Activated T-helper 1 cell treated with anti-CD3 and anti-CD28 coated beads, Interleukin-12 subunit alpha, Interleukin-12 subunit beta, Interleukin-2, Interleukin-4 antibody, amounts not matched to agents 30 ng/mL and 10 ng/mL and 1 ng/mL, durations not matched to agents 14 hours and 24 hours and 36 hours (primary cell): ENCODE measurements around the gene LONP1. TPM values are rescaled to one million over a fixed set of nuclear protein-coding genes. Genes with fewer than 3 reads are reported as not detected.
"Not testable (repeated sequence)": the region's sequence is repeated elsewhere in the genome, so short reads cannot be mapped to it uniquely, and the experiment has no call there.

ENCODE experiments used
- DNase-seq: peaks from one replicate; pipeline ENCODE4 v3.0.0; 2021; ENCODE audit warnings: low spot score
- H3K27ac Mint-ChIP-seq: one replicate; pipeline ENCODE4 v1.8.0; 2021; ENCODE audit warnings: mild to moderate bottlenecking, mixed read lengths
- H3K27me3 Mint-ChIP-seq: one replicate; pipeline ENCODE4 v1.8.0; 2022; ENCODE audit warnings: mild to moderate bottlenecking, moderate library complexity, mixed read lengths; ENCODE audit not compliant: insufficient read depth
- H3K36me3 Mint-ChIP-seq: one replicate; pipeline ENCODE4 v1.8.0; 2021; ENCODE audit warnings: low read depth, mixed read lengths
- H3K4me1 Mint-ChIP-seq: one replicate; pipeline ENCODE4 v1.8.0; 2021; ENCODE audit warnings: low read depth, mixed read lengths
- H3K4me3 Mint-ChIP-seq: one replicate; pipeline ENCODE4 v1.8.0; 2021; ENCODE audit warnings: mild to moderate bottlenecking, moderate library complexity, mixed read lengths
- H3K9me3 Mint-ChIP-seq: one replicate; pipeline ENCODE4 v1.8.0; 2021; ENCODE audit warnings: mixed read lengths
- intact Hi-C: fragments of 100-400 bp; cut with micrococcal nuclease; formaldehyde crosslinking; loops from one replicate; pipeline ENCODE4 v1.15.1; 2024
- total RNA-seq: library from RNA; stranded (reverse); gene quantifications from 2 replicates; pipeline ENCODE4 v1.2.3, GENCODE V29; 2022

LONP1 gene
- total RNA-seq, 1 donor from 2014 or later: 186 TPM

DNA sequence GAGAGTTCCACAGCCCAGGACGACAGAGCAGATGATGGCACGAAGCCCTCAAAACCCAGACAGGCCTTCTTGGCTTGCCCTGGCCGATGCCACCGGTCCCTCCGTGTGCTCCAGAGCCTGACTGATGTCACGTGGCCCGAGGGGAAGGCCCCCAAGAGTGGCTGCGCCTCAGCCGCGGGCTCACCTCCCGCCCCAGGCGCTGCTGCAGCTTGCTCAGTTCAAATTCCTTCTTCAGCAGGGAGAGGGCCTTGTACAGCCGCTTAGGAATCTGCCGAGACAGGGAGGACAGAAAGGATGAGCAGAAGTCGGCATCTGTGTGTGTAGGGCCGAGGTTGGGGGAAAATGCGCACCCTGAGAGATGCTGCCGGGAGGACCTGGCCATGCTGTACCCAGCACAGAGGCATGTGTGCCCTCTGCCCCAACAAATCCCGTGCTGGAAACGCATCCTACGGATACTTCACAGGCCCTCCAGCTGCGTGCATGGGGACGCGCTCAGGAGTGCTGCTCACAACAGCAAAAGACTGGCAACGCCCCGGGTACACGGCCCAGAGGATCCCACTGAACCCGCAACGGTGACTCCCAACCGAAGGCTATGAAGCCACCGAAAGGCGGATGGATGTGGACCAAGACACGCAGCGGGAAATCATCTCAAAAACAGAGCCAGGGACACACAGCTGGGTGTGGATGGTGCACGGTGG lies 12.9 kb downstream of the LONP1 start:
- peaks cover 16% of the 10 kb centered on the region for H3K36me3 Mint-ChIP-seq
- intact Hi-C loops: no loop called here
- no peaks in the 10 kb centered on the region for H3K4me1 Mint-ChIP-seq
- H3K27me3 Mint-ChIP-seq: no peaks in the 10 kb centered on the region
- no peaks in the 10 kb centered on the region for H3K9me3 Mint-ChIP-seq
- H3K27ac Mint-ChIP-seq: no peak overlapping the region
- no peak for DNase-seq
- no peak overlapping the region for H3K4me3 Mint-ChIP-seq

DNA sequence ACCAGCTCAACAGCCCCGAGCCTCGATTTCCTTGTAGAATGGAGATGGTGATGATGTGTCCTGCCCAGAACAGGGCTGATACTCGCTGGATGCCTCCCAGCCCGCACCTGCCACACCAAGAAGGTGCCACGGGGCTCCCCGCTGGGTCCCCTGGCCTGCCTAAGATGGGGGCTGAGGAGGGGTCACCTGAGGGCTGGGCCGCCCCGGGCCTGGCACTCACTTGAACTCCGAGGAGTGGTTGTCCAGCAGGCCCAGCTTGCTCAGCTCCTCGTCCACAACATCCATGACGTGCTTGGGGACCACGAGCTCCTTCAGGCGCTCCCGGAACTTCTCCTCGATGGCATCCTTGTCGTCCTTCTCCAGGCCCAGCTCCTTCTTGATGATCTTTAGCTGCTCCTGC lies 14.4 kb downstream of the LONP1 start:
- Mint-ChIP-seq H3K36me3 (peaks cover 25% of the 10 kb centered on the region), H3K4me3 (no peak overlapping the region), H3K9me3 (no peaks in the 10 kb centered on the region), H3K4me1 (no peaks in the 10 kb centered on the region), H3K27ac (no peak overlapping the region), H3K27me3 (no peaks in the 10 kb centered on the region)
- DNase-seq: no peak
- intact Hi-C loops: no loop called here

DNA sequence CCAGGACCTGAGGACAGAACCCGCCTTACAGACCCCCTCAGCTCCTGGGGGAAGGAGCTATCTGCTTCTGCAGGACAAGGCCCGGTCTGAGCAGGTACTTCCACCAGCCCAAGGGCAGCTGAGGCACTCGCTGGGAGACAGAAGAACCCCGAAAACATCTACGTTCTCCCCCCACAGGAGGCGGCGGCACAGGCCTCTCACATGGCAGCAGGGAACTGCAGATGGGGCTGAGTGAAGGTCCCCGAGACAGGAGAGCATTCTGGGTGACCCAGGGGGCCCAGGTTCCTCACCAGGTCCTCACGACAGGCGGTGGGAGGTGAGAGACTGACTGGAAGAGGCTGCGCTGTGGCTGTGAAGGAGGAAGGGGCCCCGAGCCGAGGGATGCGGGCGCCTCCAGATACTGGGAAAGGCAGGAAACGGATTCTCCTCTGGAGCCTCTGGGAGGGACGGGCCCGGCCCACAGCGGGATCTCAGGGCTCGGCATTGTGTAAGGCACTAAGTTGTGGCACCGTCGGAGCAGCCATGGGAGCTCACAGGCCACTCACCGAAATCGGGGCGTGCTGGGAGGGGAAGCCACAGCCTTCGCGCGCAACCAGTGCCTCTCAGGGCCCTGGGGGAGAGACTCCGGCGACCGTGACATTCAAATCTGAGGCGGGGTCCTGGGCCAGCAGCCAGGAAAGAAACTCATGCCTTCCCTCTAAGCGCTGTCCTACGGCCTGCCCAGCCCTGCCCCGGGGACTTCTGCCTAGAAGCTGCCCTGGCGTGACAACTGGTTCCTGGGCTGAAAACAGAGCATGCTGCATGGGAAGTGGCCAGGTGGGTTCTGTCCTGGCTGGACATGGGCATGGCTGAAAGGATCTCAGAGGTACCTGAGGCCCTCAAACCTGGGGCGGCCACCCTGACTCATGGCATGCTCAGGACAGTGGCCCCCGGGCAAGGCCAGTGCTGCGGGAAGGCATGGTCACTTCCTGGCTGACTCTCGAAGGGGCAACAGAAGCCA lies 15.8 kb downstream of the LONP1 start:
- no peak for DNase-seq
- H3K9me3 Mint-ChIP-seq: no peaks in the 10 kb centered on the region
- no peaks in the 10 kb centered on the region for H3K4me1 Mint-ChIP-seq
- H3K27ac Mint-ChIP-seq: no peak overlapping the region
- H3K36me3 Mint-ChIP-seq: peaks cover 29% of the 10 kb centered on the region
- H3K27me3 Mint-ChIP-seq: no peaks in the 10 kb centered on the region
- no peak overlapping the region for H3K4me3 Mint-ChIP-seq
- intact Hi-C loops: no loop called here

DNA sequence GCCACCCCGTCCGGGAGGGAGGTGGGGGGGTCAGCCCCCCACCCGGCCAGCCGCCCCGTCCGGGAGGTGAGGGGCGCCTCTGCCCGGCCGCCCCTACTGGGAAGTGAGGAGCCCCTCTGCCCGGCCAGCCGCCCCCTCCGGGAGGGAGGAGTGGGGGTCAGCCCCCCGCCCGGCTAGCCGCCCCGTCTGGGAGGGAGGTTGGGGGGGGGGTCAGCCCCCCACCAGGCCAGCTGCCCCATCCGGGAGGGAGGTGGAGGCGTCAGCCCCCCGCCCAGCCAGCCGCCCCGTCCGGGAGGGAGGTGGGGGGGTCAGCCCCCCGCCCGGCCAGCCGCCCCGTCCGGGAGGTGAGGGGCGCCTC lies 17.9 kb downstream of the LONP1 start:
- H3K27me3 Mint-ChIP-seq, H3K4me1 Mint-ChIP-seq, H3K9me3 Mint-ChIP-seq, DNase-seq, intact Hi-C loops, H3K27ac Mint-ChIP-seq, H3K4me3 Mint-ChIP-seq: not testable (repeated sequence)
- H3K36me3 Mint-ChIP-seq: peaks cover 33% of the 10 kb centered on the region

DNA sequence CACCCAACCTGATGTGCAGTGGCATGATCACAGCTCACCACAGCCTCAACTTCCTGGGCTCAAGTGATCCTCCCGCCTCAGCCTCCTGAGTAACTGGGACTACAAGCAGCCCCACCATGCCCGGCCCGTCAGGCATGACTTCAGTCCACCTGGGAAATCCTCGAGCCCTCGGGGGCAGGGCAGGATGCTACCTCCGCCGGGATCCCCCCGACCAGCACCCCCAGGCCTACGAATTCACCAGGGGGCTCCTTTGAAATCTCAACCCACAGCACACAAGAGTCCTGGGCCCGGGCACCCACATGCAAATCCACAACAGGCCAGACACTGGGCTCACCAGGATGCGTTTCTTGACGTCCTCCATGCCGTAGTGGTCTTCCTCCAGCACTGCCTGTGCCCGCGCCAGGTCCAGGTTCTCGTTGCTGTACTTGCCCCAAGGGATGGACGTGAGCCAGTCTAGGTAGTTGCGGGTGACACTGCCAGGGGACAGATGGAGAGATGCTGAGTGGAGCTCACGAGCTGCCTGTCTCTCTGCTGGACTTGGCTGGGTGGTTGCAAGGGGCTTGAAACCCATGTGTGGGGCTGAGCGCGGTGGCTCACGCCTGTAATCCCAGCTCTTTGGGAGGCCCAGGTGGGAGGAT lies 19.4 kb downstream of the LONP1 start:
- no peak overlapping the region for H3K4me3 Mint-ChIP-seq
- intact Hi-C loops: no loop called here
- H3K36me3 Mint-ChIP-seq: peaks cover 37% of the 10 kb centered on the region
- H3K27me3 Mint-ChIP-seq: no peaks in the 10 kb centered on the region
- no peaks in the 10 kb centered on the region for H3K9me3 Mint-ChIP-seq
- no peaks in the 10 kb centered on the region for H3K4me1 Mint-ChIP-seq
- no peak overlapping the region for H3K27ac Mint-ChIP-seq
- no peak for DNase-seq

DNA sequence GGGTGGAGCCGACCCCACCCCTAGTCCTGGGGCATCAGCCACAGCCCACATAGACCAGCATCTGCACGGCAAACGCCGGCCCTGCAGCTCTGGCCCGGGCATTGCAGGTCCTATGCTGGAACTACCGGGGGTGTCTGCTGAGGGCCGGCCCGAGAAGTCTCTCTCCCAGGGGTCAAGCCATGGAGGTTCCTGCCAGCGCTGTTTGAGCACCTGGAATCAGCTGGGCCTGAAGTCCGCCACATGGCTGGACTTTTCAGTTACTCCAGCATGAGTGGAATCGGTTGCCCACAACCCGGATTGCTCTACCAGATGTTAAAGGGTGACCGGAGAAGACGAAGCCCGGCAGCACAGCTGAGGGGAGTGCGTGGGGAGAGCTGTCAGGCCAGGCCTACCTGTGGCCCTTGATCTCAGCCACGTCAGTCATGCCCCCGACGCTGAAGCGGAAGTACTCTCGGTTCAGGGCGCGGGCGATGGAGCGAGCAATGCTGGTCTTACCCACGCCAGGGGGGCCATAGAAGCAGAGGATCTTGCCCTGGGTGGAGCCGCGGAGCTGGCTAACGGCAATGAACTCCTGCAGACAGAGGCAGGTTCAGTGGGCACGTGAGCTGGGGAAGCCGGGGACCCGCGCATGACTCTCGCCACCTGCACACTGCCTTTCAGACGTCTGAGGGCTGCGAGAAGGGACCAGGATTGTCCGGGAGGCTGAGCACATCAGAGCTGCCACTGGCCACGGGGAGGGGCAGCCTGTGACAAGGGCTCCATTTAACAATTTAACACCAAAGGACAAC lies 21.1 kb downstream of the LONP1 start:
- Mint-ChIP-seq H3K27me3 (no peaks in the 10 kb centered on the region), H3K27ac (no peak overlapping the region), H3K9me3 (no peaks in the 10 kb centered on the region), H3K4me1 (no peaks in the 10 kb centered on the region), H3K4me3 (no peak overlapping the region), H3K36me3 (peaks cover 48% of the 10 kb centered on the region)
- intact Hi-C loops: no loop called here
- no peak for DNase-seq

DNA sequence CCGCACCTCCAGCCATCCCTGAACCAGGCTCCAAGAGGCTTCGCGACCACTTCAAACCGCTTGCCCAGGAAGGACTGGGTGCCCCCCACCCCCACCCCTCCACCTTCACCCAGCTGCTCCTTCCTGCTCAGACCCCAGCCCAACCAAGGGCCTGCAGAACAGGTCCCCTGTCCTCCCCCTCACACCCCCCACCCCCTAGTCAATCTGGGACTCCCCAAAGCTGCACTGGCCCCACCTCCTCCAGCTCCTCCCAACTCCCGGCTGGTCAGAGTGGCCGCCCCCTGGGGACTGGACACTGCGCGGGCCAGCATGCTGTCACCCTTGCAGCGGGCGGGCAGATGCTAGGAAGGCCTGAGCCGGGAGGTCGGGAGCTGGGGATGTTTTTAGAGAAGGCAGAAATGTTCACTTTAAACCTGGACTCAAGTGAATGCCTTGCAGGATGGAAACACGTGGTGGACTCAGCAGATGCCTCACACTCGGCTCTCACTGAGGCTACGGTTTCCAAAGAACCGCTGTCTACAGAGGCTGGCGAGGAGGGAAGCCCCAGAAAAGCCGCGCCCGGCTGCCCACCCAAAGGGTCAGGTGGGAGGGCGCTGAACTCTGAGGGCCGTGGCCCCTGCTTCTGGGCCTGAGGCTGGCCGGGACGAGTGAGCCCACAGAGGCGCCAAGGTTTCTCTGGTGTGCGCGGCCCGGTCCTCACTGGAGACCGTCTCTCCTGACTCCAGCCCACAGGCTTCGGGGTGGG lies 21.9 kb downstream of the LONP1 start:
- no peaks in the 10 kb centered on the region for H3K9me3 Mint-ChIP-seq
- peaks cover 44% of the 10 kb centered on the region for H3K36me3 Mint-ChIP-seq
- DNase-seq: no peak
- no peaks in the 10 kb centered on the region for H3K4me1 Mint-ChIP-seq
- no peak overlapping the region for H3K4me3 Mint-ChIP-seq
- no peaks in the 10 kb centered on the region for H3K27me3 Mint-ChIP-seq
- no peak overlapping the region for H3K27ac Mint-ChIP-seq
- intact Hi-C loops: no loop called here

DNA sequence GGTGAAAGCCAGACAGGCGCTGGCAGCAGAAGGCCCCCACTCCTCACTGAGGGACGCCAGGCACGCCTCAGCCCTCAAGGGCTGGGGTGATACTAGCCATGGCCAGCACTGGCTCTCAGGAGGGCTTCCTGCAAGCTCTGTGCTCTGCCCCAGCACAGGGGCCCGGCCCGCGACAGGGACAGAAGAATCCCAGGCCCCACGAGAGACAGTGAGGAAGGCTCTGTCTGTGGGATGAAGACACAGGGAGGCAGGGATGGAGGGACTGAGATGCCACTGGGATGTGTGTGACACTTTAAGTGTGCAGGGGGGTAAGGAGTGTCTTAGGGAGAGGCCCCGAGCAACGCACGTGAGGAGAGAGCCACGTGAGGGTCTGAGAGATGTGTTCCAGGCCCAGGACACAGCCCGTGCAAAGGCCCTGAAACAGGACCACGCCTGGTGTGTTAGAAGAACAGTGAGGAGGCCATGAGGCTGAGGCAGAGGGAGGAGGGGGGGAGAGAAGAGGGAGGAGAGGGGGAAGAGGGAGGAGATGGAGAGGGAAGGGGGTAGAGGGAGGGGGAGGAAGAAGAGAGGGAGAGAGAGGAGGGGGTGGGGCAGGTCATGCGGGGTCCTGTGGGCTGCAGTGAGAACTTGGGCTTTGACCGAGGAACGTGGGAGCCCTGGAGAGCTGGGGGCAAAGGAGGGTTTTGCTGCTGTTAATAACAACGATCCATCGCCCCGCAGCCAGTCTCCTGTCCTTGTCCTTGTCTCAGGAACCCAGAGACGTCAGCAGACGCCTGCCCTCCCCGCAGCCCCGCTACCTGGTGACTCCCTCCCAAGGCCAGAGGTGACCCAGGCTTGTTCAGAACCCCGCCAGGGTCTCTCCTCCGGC lies 22.7 kb downstream of the LONP1 start:
- no peak overlapping the region for H3K4me3 Mint-ChIP-seq
- DNase-seq: no peak
- H3K27me3 Mint-ChIP-seq: no peaks in the 10 kb centered on the region
- intact Hi-C loops: no loop called here
- peaks cover under 1% of the 10 kb centered on the region for H3K4me1 Mint-ChIP-seq
- peaks cover 51% of the 10 kb centered on the region for H3K36me3 Mint-ChIP-seq
- no peaks in the 10 kb centered on the region for H3K9me3 Mint-ChIP-seq
- no peak overlapping the region for H3K27ac Mint-ChIP-seq

DNA sequence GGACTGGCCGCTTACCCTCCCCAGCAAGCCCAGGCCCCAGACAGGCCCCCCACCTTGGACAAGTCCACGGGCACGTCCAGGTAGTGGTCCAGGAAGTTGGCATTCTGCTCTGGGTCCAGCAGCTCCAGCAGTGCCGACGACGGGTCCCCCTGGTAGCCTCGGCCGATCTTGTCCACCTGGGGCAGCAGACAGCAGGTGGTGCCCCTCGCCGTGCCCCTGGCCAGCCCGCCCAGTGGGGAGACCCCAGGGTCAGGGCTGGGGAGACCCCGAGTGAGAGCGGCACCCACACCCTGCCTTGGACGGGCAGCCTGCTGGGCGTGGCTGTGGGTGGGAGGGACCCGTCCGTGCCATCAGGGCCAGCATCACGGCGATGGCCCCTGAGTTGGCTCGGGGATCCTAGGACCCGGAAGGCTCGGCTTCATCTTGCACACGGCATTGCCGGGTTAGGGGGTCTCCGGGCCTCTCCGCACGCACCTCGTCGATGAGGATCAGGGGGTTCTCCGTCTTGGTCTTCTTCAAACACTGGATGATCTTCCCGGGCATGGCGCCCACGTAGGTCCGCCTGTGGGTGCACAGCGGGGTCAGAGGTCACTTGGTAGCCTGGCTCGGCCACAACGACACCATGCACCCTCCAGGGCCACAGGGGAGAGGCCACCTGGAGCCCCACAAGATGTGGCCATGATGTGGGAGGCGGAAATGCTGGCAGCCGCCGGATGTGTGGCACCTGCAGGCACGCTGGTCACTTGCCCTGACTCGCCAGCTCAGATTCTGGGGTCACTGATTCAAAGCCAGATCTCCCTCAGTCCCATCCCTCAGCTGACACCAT lies 23.5 kb downstream of the LONP1 start:
- no peak overlapping the region for H3K27ac Mint-ChIP-seq
- intact Hi-C loops: no loop called here
- H3K36me3 Mint-ChIP-seq: peaks cover 51% of the 10 kb centered on the region

DNA sequence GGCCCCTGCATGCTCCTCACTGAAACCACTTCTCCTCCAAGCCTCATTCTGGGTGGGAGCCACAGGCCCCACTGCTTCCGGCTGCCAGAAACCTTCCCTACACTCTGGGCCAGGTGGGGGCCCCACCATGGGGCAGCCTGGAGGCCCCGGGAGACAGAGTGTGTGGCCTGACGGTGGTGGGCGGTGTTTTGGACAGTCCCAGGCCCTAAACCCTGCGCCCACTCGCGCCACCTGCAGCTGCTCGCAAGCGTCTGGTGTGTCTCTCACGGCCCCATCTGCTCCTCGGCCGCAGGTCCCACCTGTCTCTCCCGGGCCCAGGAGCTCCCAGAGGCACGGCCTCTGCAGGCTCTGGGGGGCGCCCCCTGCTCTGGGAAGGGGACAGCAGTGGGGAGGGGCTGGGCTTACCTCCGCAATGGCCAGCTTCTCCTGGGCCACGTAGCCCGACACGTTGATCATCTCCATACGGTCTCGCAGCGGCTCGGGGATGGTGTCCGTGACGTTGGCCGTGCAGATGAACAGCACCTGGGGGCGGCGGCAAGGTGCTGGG lies 24.2 kb downstream of the LONP1 start:
- DNase-seq: no peak
- Mint-ChIP-seq H3K9me3 (no peaks in the 10 kb centered on the region), H3K36me3 (peaks cover 51% of the 10 kb centered on the region), H3K27ac (no peak overlapping the region), H3K4me3 (no peak overlapping the region), H3K27me3 (no peaks in the 10 kb centered on the region), H3K4me1 (peaks cover 4% of the 10 kb centered on the region)
- intact Hi-C loops: no loop called here

More for the DNA sequence above, 23.5 kb downstream of the LONP1 start:
- no peak overlapping the region for H3K4me3 Mint-ChIP-seq
- no peaks in the 10 kb centered on the region for H3K27me3 Mint-ChIP-seq
- peaks cover 4% of the 10 kb centered on the region for H3K4me1 Mint-ChIP-seq
- DNase-seq: no peak
- no peaks in the 10 kb centered on the region for H3K9me3 Mint-ChIP-seq
